HG03108 (cell line): ENCODE results near the gene RGMB.

Experiments
- ATAC-seq: cut with Tn5 transposase; IDR thresholded peaks from one replicate; pipeline ENCODE4 v1.9.1; 2021; ENCODE audit warnings: moderate library complexity; ENCODE audit not compliant: unreplicated experiment

Gene RGMB

DNA sequence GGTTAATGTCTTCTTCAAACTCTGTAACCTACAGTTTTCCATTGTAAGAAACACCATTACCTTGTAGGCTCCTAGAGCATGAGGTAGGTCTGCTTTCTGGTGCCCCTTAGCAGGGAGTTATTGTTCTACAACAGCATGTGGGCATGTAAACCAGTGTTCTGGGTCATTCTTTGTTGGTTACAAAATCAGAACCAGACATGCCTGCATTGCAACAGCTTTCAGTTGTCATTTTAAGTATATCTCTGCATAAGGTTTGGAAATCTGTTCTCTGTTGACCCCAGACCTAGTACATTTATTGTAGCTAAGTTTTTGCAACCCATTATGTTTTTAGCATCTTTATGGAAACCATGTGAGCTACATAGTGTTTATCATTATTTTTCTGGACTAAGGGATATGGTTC lies 10.9 kb downstream of the RGMB start:
- ATAC-seq, result no peak

- ATAC-seq, result no peak
Measured at GRCh38 chr5:98785244-98785643, 11.8 kb downstream of the RGMB start.

DNA sequence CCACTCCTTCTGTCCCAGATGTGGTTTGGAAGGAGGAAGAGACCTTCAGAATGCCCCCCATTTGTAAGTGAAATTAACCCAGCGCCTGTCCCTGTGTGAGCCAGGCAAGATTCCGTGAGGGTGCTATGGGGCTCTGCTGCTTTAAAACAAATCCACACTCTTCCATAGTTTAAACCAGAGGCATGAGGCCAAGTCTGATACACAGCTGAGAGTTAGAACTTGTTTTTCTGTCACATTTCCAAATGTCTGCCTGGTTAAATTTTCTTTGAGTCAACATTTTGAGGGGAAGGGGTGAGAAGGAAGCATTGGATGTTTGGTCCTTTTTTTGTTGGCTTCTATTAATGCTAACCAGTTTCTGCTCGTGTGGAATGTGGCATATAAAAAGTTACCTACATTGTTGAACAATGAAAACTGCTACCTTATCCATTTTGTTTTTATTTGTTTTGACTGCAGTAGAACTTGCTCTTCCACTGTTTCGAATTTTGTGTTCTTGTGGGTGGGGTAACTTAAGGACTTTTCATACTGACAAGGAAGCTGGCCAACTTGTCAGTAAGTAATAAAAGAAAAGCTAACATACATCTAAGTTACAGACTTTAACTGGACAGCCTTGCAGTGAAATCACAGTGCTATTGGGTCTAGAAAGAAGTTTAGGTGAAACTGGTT lies 12.9 kb downstream of the RGMB start:
- ATAC-seq, result no peak

GRCh38 chr5:98787131-98787719 lies 13.8 kb downstream of the RGMB start:
- ATAC-seq, result no peak

DNA sequence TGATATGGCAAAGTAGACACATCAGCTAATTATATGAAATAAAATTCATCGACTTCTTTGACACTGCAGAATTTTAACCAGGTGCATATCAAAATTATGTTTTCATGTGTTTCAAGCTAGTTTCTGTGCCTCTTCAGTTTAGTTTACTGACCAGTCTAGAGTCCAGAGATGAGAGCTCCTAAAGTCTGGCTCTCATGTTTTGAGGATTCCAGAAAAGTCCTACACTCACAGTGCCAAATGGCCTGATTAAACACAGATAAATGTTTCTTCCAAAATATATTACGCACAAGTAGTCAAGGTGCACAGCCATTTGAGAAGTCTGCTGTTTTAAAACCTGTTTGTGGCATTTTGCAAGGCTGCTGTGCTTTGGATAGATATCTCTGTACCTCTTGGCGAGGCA lies 15.6 kb downstream of the RGMB start:
- no peak for ATAC-seq

- ATAC-seq, result no peak
Measured at GRCh38 chr5:98791001-98791519, 17.6 kb downstream of the RGMB start.

DNA sequence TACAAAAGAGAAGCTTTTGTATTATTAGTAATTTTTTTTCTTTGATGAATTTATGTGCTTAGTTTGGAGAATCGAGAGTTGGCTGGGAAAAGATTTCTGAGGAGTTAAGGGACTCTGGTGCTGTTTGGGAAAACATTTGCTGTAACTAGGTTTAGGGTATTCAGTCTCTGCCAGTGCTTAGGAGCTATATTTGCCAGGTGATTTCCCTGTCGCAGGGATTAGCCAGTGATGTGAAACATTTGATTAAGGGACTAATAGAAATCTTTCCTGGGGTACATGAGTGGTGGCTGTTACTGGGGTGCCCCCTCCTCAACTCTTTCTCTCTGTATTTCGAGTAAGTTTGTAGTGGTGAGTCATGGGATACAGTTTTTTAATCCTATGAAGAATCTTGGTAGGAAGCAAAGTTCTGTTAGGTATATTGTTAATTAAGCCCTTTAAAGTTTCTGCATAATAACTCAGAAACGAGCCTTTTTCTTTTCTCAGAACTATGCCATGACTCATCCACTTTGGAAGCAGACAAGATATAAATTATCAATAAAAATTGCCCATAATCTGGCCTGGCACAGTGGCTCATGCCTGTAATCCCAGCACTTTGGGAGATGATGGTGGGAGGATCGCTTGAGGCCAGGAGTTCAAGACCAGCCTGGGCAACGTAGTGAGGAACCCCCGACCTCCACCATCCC lies 18.6 kb downstream of the RGMB start:
- ATAC-seq, result no peak

DNA sequence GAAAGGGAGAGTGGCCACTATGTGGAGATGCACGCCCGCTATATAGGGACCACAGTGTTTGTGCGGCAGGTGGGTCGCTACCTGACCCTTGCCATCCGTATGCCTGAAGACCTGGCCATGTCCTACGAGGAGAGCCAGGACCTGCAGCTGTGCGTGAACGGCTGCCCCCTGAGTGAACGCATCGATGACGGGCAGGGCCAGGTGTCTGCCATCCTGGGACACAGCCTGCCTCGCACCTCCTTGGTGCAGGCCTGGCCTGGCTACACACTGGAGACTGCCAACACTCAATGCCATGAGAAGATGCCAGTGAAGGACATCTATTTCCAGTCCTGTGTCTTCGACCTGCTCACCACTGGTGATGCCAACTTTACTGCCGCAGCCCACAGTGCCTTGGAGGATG lies 19.8 kb downstream of the RGMB start:
- no peak for ATAC-seq

GRCh38 chr5:98794001-98794400 lies 20.5 kb downstream of the RGMB start:
- no peak for ATAC-seq

DNA sequence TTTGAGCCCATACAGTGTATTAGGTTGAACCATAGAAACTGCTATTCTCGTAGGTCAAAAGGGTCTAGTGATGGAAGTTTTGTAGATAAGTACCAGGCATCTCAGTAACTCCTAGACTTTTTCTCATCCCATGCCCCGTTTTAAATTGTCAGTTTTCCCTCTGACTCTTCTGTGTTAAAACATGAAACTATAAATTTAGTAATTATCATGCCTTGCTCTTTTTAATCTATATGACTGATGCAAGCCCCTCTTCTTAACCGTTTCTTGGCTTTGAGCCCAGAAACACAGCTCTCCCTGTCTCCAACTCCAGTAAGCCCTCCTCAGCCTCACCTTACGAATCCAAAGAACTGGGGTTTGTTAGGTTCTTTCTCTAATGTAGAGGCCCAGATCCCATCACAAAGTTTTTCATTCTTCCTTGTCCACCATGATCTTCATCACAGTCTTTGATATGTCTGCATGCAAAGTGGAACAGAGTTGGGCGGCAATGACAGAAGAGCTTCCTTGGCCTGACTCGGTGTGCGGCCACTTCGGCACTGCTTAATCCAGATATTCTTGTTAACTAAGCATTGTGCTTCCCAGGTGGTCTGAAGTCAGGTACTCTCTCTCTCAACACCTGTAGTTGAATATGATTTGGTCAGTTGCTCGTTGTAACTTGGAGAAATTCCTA lies 21.1 kb downstream of the RGMB start:
- no peak for ATAC-seq

DNA sequence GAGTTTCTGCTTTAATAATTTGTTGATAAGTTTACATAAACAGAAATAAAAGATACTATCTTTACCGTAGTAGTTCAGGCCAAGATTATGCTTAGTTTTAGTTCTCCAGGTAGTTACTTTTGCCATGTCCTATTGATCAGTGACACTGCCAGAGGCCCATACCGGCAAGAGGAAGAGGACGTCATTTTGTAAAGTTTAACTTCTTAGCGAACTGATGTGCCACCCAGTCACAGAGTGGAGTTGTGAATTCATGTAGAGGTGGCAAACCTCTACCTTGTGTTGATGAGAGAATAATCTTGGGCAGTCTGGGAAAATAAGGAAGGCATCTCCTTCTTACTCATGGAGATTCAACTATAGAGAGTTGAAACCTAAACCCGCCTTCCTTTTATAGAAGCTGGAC lies 21.8 kb downstream of the RGMB start:
- ATAC-seq, result no peak

DNA sequence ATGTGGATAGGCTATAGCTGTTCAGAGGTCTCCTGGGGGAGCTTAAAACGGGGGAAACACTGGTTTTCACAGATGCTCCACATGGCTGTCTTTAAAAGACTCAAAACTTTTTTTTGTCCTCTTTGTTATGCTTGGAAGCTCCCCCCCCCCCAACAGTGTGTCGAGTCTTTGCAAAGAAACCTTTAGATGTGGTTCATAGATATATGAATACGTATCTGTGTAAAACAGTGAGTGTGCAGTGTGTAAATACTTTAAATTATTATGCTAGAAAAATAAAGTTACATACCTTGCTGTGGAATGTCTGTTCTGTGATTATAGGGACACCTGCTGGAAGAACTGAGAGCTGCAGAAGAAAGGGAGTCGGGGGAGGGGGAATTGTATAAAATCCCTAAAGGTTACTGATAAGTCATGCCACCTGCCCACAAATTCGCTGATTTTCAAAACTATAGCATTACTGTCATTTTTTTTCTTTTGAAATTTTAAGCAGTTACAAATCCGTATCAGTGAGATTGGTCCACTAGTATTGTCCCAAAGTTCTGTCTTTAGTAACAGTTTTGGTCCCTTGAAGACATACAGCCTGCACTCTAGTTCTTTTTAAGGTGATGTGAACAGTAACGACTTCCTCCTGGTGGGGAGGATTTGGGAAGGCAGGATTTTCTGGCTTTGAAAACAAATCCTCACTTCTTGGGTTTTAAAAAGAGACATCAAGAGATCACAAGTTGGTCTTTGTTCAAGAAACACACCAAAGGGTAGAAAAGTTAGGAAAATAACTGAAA lies 22.9 kb downstream of the RGMB start:
- peak; percentile 72 for ATAC-seq

DNA sequence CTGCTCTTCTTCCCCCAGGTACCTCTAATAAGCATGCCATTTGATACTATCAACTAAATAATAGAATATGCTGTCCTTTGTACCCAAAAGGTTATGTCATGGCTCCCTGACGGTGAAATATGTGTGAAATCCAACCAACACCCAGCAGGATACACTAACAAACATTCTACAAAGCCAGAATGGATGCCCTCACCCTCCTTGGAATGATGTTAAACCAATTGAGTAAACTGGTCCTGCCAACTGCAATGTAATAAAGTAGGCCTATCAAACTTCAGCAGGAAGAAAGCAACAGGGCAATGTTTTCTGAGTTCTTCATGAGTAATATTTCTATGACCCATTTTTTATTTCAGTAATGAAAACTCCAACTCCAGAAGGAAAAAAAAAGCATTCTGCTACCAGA lies 24.9 kb downstream of the RGMB start:
- ATAC-seq, result no peak

- no peak for ATAC-seq
Measured at GRCh38 chr5:98798847-98799246, 25.4 kb downstream of the RGMB start.

GRCh38 chr5:98804066-98804465 lies 30.6 kb downstream of the RGMB start:
- ATAC-seq, result no peak

DNA sequence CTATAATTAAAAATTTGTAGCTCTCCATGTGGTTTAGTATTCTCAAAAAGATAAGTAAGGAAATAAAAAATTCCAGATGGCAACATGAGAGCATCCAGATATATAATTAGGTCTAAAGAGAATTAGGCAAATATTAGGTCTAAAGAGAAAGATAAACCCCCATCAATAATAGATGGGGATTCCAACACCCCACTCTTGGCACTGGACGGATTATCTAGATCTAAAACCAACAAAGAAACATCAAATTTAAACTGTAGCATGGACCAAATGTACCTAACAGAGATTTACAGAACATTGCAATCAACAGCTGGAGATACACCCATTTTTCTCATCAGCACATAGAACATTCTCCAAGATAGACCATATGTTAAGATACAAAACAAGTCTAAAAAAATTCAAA lies 31.6 kb downstream of the RGMB start:
- no peak for ATAC-seq

- ATAC-seq, result no peak
Measured at GRCh38 chr5:98807806-98808205, 34.3 kb downstream of the RGMB start.

GRCh38 chr5:98810206-98810605 lies 36.7 kb downstream of the RGMB start:
- no peak for ATAC-seq

DNA sequence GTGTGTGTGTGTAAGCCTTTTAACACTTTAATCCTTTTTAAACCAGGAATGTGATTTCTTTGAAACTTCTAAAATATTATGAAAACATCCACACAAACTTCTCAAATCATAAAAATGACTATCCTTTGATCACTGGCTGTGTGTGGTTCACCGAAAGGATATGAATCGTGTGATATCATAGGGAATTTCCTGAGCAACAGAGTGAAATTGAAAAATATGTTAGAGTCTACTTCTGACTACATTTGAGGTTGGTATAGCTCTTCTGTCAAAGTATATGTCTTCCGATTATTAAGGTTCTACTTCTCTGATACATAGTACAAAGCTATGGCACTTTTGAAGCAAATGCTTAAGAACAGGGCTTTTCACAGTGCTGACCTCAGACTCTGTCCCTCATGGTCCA lies 40.3 kb downstream of the RGMB start:
- no peak for ATAC-seq

DNA sequence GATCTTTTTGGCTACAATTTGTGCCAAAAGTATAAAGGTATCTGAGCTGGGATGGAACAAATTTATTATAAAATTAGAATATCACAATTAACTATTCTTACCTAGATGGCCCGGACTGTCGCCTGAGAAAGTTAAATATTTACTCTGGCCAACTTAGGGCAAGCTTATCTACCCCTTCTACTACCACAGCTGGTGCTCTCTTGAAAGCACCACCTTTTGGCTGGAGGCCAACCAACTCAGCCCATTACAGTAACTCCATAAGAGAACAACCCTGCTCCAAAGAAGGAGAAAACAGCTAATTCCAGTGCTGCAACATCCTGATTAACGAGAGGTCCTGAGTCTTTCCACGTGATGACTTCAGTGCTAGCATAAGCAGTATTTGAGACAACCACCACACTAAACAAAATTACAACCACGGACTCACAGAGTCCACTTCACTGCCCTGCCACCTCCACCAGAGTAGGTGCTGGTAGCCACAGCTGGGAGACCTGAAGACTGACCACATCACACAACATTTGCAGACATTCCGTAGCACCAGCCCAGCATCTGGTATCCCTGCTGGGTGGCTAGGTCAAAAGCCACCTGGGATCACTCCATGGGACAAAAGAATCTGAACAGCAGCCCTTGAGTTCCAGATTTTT lies 43.2 kb downstream of the RGMB start:
- no peak for ATAC-seq
